ENCODE measurements around the gene FAM76B. TPM values are rescaled to one million over a fixed set of nuclear protein-coding genes. Genes with fewer than 3 reads are reported as not detected.

Gene FAM76B
- total RNA-seq, 1 donor: 26.2 TPM

DNA sequence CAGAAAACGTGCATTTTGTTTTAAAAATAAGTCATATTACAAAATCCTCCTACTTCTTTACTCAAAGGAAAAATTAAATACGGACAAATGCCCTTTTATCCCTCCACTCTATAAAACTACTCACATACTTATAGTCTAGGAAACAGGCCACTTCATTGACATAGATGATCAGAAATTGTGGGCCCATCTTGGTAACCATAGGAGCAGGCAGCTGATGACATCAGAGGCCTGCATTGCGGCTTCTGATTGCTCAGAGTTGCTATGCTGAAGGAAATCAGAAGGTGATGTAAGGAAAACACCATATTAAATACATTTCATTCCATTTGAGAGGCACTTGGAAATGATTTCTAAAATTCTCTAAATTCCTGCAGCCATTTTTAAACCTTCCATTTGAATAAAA lies 27.0 kb downstream of the FAM76B start:
- DNase-seq (ENCODE audit: low read depth): peak; percentile 10
- no peak for TF ChIP-seq CTCF (IDR thresholded peaks at IDR 0.05; ENCODE audit: insufficient read depth, low read length)
- H3K4me3 ChIP-seq (ENCODE audit: low read depth, low read length): no peak overlapping the region

DNA sequence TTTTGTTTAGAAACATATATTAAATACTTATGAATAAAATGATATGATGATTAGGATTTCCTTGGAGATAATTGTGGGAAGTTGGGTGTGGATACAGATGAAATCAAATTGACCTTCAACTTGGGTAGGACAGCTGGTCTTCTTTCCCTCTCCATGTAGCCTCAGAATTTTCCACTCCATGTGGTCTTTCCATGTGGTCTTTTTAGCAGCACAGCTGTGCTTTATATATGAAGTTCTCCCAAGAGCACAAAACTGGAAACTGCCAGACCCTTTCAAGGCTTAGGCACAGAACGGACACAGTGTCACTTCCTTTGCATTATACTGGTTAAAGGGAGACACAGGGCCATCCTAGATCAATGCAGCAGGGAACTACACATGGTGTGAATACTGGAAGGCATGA lies 28.6 kb downstream of the FAM76B start:
- DNase-seq (ENCODE audit: low read depth): no peak
- no peak for TF ChIP-seq CTCF (IDR thresholded peaks at IDR 0.05; ENCODE audit: insufficient read depth, low read length)
- H3K4me3 ChIP-seq (ENCODE audit: low read depth, low read length): no peak overlapping the region

DNA sequence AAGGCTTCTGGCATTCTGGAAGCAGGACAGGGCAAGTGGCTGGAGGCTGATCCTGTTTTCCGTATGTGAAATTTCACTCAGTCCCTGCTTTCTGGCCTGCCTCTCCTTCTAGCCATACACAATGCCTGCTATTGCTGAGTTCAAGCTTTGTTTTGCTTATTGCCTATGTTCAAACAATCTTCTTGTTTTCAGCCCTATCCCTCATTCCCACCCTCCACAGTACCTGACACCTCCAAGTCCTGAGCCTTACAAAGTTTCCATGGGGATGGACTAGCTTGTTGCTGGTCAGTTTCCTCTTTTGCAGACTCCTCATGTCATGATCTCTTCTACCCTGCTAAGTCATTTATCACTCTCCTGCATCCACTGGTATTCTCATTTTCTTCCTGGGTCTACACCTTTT lies 38.1 kb downstream of the FAM76B start:
- TF ChIP-seq CTCF (IDR thresholded peaks at IDR 0.05; ENCODE audit: insufficient read depth, low read length): no peak
- DNase-seq (ENCODE audit: low read depth): no peak
- no peak overlapping the region for H3K4me3 ChIP-seq (ENCODE audit: low read depth, low read length)

- DNase-seq (ENCODE audit: low read depth): no peak
- TF ChIP-seq CTCF (IDR thresholded peaks at IDR 0.05; ENCODE audit: insufficient read depth, low read length): no peak
- H3K4me3 ChIP-seq (ENCODE audit: low read depth, low read length): no peak overlapping the region
Measured at GRCh38 chr11:95750101-95750500, 39.5 kb downstream of the FAM76B start.

- no peak for DNase-seq (ENCODE audit: low read depth)
- peak; percentile 11 for TF ChIP-seq CTCF (IDR thresholded peaks at IDR 0.05; ENCODE audit: insufficient read depth, low read length)
- H3K4me3 ChIP-seq (ENCODE audit: low read depth, low read length): no peak overlapping the region
Measured at GRCh38 chr11:95739108-95739938, 50.3 kb downstream of the FAM76B start.

DNA sequence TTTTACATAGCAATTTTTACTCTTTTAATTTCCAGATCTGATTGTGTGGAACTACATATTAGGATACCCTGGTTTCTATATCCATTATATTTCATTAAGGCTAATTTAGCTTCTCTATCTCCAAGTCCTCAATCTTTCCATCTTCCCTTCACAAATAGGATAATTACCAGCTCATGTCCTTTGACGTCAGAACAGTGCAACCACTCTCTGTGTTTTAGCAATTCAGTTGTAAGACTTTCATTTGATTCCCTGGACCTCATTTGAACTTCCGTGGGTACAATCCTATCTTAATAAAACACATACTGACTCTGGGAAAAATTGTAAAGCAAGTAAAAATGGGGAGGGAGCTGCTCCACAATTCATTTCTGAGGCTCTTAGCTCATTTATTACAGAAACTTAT lies 52.8 kb downstream of the FAM76B start:
- no peak overlapping the region for H3K4me3 ChIP-seq (ENCODE audit: low read depth, low read length)

More for the DNA sequence above, 52.8 kb downstream of the FAM76B start:
- peak; percentile 49 for DNase-seq (ENCODE audit: low read depth)
- TF ChIP-seq CTCF (IDR thresholded peaks at IDR 0.05; ENCODE audit: insufficient read depth, low read length): no peak
